Neural cell (in vitro differentiated cells): ENCODE results near the gene PRDM12. TPM values are rescaled to one million over a fixed set of nuclear protein-coding genes. Genes with fewer than 3 reads are reported as not detected.

ENCODE experiments used
- H2AFZ ChIP-seq: fragments of 200-600, 300-800 bp; sonication (generic), shearing (Covaris generic); 2 replicates; pipeline ENCODE4 v1.6.0; 2014; ENCODE audit warnings: low read depth, mild to moderate bottlenecking, antibody characterized with exemption, low read length, moderate library complexity
- H3F3A ChIP-seq: fragments of 200-600 bp; shearing (Covaris generic); 2 replicates; pipeline ENCODE4 v1.6.1; 2016; ENCODE audit warnings: mild to moderate bottlenecking, moderate library complexity, mixed read lengths, antibody characterized with exemption, low read length; ENCODE audit not compliant: insufficient read depth, poor library complexity, severe bottlenecking
- H3K27ac ChIP-seq: fragments of 200-600, 300-800 bp; sonication (generic), shearing (Covaris generic); 2 replicates; pipeline ENCODE4 v1.5.1; 2014; ENCODE audit warnings: mild to moderate bottlenecking, low read length, moderate library complexity
- H3K27me3 ChIP-seq: fragments of 300-800, 200-600 bp; sonication (generic), shearing (Covaris generic); 2 replicates; pipeline ENCODE4 v1.6.0; 2014; ENCODE audit warnings: mild to moderate bottlenecking, low read depth, low read length, moderate library complexity; ENCODE audit not compliant: insufficient read depth
- H3K36me3 ChIP-seq: fragments of 300-800, 200-600 bp; sonication (generic), shearing (Covaris generic); 2 replicates; pipeline ENCODE4 v1.5.1; 2014; ENCODE audit warnings: mild to moderate bottlenecking, antibody characterized with exemption, low read length, moderate library complexity; ENCODE audit not compliant: insufficient read depth
- H3K4me2 ChIP-seq: fragments of 300-800, 200-600 bp; sonication (generic), shearing (Covaris generic); 2 replicates; pipeline ENCODE4 v1.6.0; 2014; ENCODE audit warnings: mild to moderate bottlenecking, low read length
- H3K4me3 ChIP-seq: fragments of 300-800, 200-600 bp; sonication (generic), shearing (Covaris generic); 2 replicates; pipeline ENCODE4 v1.5.1; 2014; ENCODE audit warnings: mild to moderate bottlenecking, low read length, moderate library complexity
- H3K79me2 ChIP-seq: fragments of 200-600 bp; shearing (Covaris generic); replicated peaks from 2 replicates; pipeline ENCODE4 v1.6.0; 2014; ENCODE audit warnings: mild to moderate bottlenecking, low read length, moderate library complexity; ENCODE audit not compliant: insufficient read depth
- H3K9ac ChIP-seq: fragments of 300-800, 200-600 bp; sonication (generic), shearing (Covaris generic); 2 replicates; pipeline ENCODE4 v1.6.1; 2016; ENCODE audit warnings: mild to moderate bottlenecking, low read length, mixed read lengths
- H3K9me2 ChIP-seq: fragments of 200-600 bp; shearing (Covaris generic); 2 replicates; pipeline ENCODE4 v1.6.1; 2016; ENCODE audit warnings: mild to moderate bottlenecking, low read length, mixed read lengths; ENCODE audit not compliant: insufficient read depth
- H3K9me3 ChIP-seq: fragments of 200-600, 300-800 bp; sonication (generic), shearing (Covaris generic); 2 replicates; pipeline ENCODE4 v1.6.1; 2016; ENCODE audit warnings: mild to moderate bottlenecking, mixed run types, low read length, moderate library complexity, mixed read lengths
- H4K20me1 ChIP-seq: fragments of 200-600 bp; shearing (Covaris generic); 2 replicates; pipeline ENCODE4 v1.6.1; 2016; ENCODE audit warnings: mild to moderate bottlenecking, mixed run types; ENCODE audit not compliant: insufficient read depth
- CTCF ChIP-seq: fragments of 450-650 bp; IDR thresholded peaks from 2 replicates; pipeline ENCODE4 v1.5.1; 2014; ENCODE audit warnings: antibody characterized with exemption, mild to moderate bottlenecking, moderate library complexity; ENCODE audit not compliant: poor library complexity, severe bottlenecking
- EP300 ChIP-seq: fragments of 450-650 bp; conservative IDR thresholded peaks from 2 replicates; pipeline ENCODE4 v1.6.1; 2014; ENCODE audit warnings: antibody characterized with exemption, mild to moderate bottlenecking, moderate library complexity; ENCODE audit not compliant: poor library complexity, severe bottlenecking
- EZH2 ChIP-seq: fragments of 200-600, 300-800 bp; shearing (Covaris generic), sonication (generic); IDR thresholded peaks from 2 replicates; pipeline ENCODE4 v1.6.1; 2014; ENCODE audit warnings: antibody characterized with exemption, low read length, borderline replicate concordance, mild to moderate bottlenecking; ENCODE audit not compliant: insufficient read depth, poor library complexity, severe bottlenecking
- POLR2AphosphoS5 ChIP-seq: IDR thresholded peaks from 2 replicates; pipeline ENCODE4 v1.6.1; 2012
- RAD21 ChIP-seq: fragments of 450-650 bp; conservative IDR thresholded peaks from 2 replicates; pipeline ENCODE4 v1.6.1; 2014; ENCODE audit warnings: antibody characterized with exemption, mild to moderate bottlenecking, moderate library complexity
- REST ChIP-seq: IDR thresholded peaks from 2 replicates; pipeline ENCODE4 v1.6.1; 2012; ENCODE audit warnings: borderline replicate concordance
- TAF1 ChIP-seq: IDR thresholded peaks from 2 replicates; pipeline ENCODE4 v1.6.1; 2012; ENCODE audit warnings: low read depth
- polyA plus RNA-seq: library from polyadenylated mRNA; depleted of rRNA; stranded (reverse); fragments of >200 nt; gene quantifications from 2 replicates; pipeline ENCODE4 v1.2.3, GENCODE V29; 2014

Gene PRDM12
- polyA plus RNA-seq, 1 donor from 2014 or later = 0.17 TPM

- no peak overlapping the region for H3K4me3 ChIP-seq
- H3K27ac ChIP-seq = no peak overlapping the region
- no peak overlapping the region for H3K4me2 ChIP-seq
- H3K9ac ChIP-seq = no peak overlapping the region
- no peaks in the 10 kb centered on the region for H3F3A ChIP-seq
- no peaks in the 10 kb centered on the region for H4K20me1 ChIP-seq
- peaks cover 62% of the 10 kb centered on the region for H3K27me3 ChIP-seq
- H3K79me2 ChIP-seq = no peaks in the 10 kb centered on the region
- H3K36me3 ChIP-seq = no peaks in the 10 kb centered on the region
- H3K9me3 ChIP-seq = no peaks in the 10 kb centered on the region
- H2AFZ ChIP-seq = no peak overlapping the region
- no peaks in the 10 kb centered on the region for H3K9me2 ChIP-seq
- TF ChIP-seq TAF1 (no peak), POLR2AphosphoS5 (no peak), CTCF (no peak), RAD21 (no peak), REST (no peak), EZH2 (no peak), EP300 (no peak)
These were observed 2.7 kb downstream of the PRDM12 start for GRCh38 chr9:130667120-130667435.

DNA sequence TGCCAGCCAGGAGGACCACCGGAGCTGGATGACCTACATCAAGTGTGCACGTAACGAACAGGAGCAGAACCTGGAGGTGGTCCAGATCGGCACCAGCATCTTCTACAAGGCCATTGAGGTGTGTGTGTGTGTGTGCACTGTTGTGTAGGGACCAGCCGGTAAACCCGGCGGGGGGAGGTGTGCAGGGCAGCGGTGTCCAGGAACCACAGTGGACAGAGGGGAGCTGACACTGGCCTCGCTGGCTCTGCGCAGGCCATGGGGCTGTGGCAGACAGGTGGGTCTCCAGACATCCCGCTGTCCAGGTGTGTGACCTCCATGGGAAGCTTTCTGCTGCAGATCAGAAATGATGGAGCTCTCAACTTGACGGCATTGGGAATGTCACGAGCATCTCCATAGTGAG lies 3.8 kb downstream of the PRDM12 start:
- Histone ChIP-seq H2AFZ (no peak overlapping the region), H3F3A (no peaks in the 10 kb centered on the region), H3K4me3 (no peak overlapping the region), H3K9ac (no peak overlapping the region), H4K20me1 (no peaks in the 10 kb centered on the region), H3K9me3 (no peaks in the 10 kb centered on the region), H3K4me2 (no peak overlapping the region), H3K36me3 (no peaks in the 10 kb centered on the region), H3K79me2 (no peaks in the 10 kb centered on the region), H3K9me2 (no peaks in the 10 kb centered on the region), H3K27me3 (peaks cover 51% of the 10 kb centered on the region), H3K27ac (no peak overlapping the region)
- TF ChIP-seq EZH2 (no peak), TAF1 (no peak), CTCF (no peak), RAD21 (no peak), REST (no peak), EP300 (no peak)
